ENCODE measurements around the gene PARP14. TPM values are rescaled to one million over a fixed set of nuclear protein-coding genes. Genes with fewer than 3 reads are reported as not detected.
A peak's percentile ranks its signal among the peaks of the same experiment; 100 is the strongest.
"Not testable (repeated sequence)": the region's sequence is repeated elsewhere in the genome, so short reads cannot be mapped to it uniquely, and the experiment has no call there.

The PARP14 gene
- total RNA-seq, 4 donors from 2014 or later = 35.9 to 211 (median 56.7) TPM

DNA sequence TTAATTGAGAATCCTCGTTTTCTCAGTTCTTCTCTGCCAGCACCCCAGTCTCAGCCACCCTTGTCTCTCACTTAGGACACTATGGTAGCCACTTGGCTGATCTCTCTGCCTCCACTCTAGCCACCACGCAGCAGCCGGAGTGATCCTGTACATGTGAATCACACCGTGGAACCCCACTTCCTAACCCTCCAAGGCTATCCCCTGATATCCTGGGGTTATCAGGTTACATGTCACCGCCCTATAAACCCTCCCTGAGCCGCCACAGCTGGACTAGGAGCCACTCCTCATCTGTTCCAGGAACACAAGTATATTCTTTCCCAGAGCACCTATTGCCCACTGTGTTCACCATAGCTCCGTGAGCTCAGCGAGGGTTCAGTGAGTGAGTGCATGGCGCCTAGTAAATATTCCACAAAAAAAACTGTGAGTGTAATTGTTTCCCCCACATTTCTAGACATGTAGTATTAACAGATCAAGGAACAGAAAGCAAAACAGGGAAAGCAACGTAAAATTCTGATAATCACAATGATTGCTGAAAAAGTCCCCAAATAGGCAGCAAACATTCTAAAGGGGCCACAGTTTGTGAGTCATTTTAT lies 661 bp upstream of the PARP14 start:
- 27 to 36% methylated on average over 5 to 10 of the region's 10 CpGs for WGBS, 2 donors (ENCODE audit: low coverage in 1 of 2)
- in situ Hi-C loops (cut with MboI; ENCODE audit: low pct_ligation_motif_present in 1 of 4, low pct_unique_long_range_greater_than_20kb in 1 of 4, low sequenced_read_pairs in 3 of 4) = loop anchor here (5.0 to 25.0 kb wide), 6 partner anchors 123 to 295 kb away; partner anchors contain the start of genes FAM162A (in 2 of the 4), MIX23 (in 2 of the 4) and WDR5B (in 1 of the 4)
- peak; percentile 38 for DNase-seq
- Histone ChIP-seq H3K27me3 (no peaks in the 10 kb centered on the region), H3K36me3 (no peaks in the 10 kb centered on the region), H3K4me3 (peak overlapping the region; percentile 87 to 99 (median 90)), H3K27ac (peak overlapping the region; percentile 93 to 97 (median 94)), H3K9me3 (no peaks in the 10 kb centered on the region), H3K4me1 (peaks cover 8 to 48% (median 16%) of the 10 kb centered on the region in 4 donors)
- TF ChIP-seq POLR2A (IDR thresholded peaks at IDR 0.05) = no peak
- no peak for TF ChIP-seq POLR2AphosphoS5 (IDR thresholded peaks at IDR 0.05)
- TF ChIP-seq, protein P1, sequence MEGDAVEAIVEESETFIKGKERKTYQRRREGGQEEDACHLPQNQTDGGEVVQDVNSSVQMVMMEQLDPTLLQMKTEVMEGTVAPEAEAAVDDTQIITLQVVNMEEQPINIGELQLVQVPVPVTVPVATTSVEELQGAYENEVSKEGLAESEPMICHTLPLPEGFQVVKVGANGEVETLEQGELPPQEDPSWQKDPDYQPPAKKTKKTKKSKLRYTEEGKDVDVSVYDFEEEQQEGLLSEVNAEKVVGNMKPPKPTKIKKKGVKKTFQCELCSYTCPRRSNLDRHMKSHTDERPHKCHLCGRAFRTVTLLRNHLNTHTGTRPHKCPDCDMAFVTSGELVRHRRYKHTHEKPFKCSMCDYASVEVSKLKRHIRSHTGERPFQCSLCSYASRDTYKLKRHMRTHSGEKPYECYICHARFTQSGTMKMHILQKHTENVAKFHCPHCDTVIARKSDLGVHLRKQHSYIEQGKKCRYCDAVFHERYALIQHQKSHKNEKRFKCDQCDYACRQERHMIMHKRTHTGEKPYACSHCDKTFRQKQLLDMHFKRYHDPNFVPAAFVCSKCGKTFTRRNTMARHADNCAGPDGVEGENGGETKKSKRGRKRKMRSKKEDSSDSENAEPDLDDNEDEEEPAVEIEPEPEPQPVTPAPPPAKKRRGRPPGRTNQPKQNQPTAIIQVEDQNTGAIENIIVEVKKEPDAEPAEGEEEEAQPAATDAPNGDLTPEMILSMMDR (IDR thresholded peaks at IDR 0.05) = no peak
- no peak for TF ChIP-seq EP300 (IDR thresholded peaks at IDR 0.05; ENCODE audit: low read depth)
- intact Hi-C loops (cut with DNase I; ENCODE audit: low total_unique reads) = loop anchor here (5.0 to 10.0 kb wide), 3 partner anchors 118 to 1135 kb away; partner anchors contain the start of genes DTX3L, PARP9 and POLQ

DNA sequence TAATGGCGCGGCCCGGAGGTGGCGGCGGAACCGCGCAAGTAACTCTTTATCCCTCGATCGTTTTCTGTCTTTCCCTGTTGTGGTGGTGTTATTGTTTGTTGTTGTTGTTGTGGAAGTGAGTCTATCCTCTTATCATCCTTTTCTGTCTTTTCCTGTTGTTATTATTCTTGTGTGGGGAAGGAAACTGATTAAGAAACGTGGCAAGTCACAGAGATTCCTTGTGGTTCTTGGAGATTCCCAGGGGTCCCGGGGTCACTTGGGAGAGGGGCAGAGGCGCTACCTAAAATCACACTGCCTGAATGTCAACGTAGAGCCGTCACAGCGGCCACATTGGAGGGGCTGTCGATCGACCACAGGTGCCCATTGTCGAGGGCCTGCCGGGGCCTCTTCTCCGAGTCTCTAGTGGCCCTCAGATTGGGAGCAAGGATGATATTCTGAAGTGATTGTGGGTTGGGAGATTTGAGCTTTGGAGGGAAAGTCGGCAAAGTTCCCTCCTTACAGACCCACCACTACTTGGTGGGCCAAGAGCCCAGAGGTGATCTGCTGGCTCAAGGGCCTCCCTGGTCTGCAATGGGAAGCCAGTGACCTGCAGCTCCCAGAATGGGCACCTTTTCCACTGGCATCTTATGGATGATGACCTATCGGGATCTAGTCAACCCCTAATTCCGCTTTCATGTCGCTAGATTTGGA lies 790 bp downstream of the PARP14 start:
- H3K27ac ChIP-seq = peak overlapping the region; percentile 93 to 97 (median 94)
- intact Hi-C loops (cut with DNase I; ENCODE audit: low total_unique reads) (loop anchor here (5.0 kb wide), 2 partner anchors 119 to 289 kb away; partner anchors contain the start of genes DTX3L and PARP9), in situ Hi-C loops (cut with MboI; ENCODE audit: low pct_ligation_motif_present in 1 of 4, low pct_unique_long_range_greater_than_20kb in 1 of 4, low sequenced_read_pairs in 3 of 4) (loop anchor here in 2 of 4 donors (25.0 kb wide), 2 partner anchors 269 to 294 kb away; partner anchors contain the start of genes FAM162A (in 1 of the 2), MIX23 (in 1 of the 2) and WDR5B (in 1 of the 2))
- H3K36me3 ChIP-seq = peaks cover 0 to 7% (median 0%) of the 10 kb centered on the region in 4 donors
- H3K4me1 ChIP-seq = peaks cover 8 to 48% (median 16%) of the 10 kb centered on the region in 4 donors
- no peak for TF ChIP-seq EP300 (IDR thresholded peaks at IDR 0.05; ENCODE audit: low read depth)
- TF ChIP-seq POLR2AphosphoS5 (IDR thresholded peaks at IDR 0.05) = no peak
- no peak for TF ChIP-seq POLR2A (IDR thresholded peaks at IDR 0.05)
- TF ChIP-seq, protein P1 (IDR thresholded peaks at IDR 0.05) = no peak
- no peaks in the 10 kb centered on the region for H3K27me3 ChIP-seq
- no peak for DNase-seq
- H3K4me3 ChIP-seq = peak overlapping the region; percentile 87 to 99 (median 90)
- H3K9me3 ChIP-seq = no peaks in the 10 kb centered on the region
- 18% methylated on average over 24 of the region's 24 CpGs; no CpG with 5 or more reads in 1 of the 2 donors for WGBS, 2 donors (ENCODE audit: low coverage in 1 of 2)

DNA sequence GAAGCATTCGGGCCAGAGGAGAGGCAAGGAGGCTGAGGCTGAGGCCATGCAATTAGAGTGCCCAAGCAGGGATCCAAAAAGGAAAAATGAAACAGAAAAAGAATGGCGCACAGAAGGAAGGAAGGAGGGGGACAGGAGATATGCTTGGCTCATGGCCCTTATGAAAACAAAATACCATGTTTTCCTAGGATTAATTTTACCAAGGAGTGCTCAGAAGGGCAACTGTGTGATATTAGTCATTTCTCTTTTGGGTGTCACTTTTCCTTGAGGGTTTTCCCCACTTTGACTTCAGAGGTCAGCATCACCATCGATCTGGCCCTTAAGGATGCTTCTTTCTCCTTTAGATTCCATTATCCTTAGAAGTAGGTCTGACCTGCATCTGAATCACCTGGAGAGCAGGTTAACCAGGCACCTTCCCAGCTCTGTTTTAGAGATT lies 1.4 kb downstream of the PARP14 start:
- Histone ChIP-seq H3K4me3 (peak overlapping the region; percentile 87 to 99 (median 90)), H3K36me3 (peaks cover 0 to 12% (median under 1%) of the 10 kb centered on the region in 4 donors), H3K9me3 (no peaks in the 10 kb centered on the region), H3K4me1 (peaks cover 8 to 48% (median 16%) of the 10 kb centered on the region in 4 donors), H3K27me3 (no peaks in the 10 kb centered on the region), H3K27ac (peak overlapping the region; percentile 93 to 97 (median 94))
- intact Hi-C loops (cut with DNase I; ENCODE audit: low total_unique reads) (loop anchor here (5.0 kb wide), 2 partner anchors 120 to 290 kb away; partner anchors contain the start of genes DTX3L and PARP9), in situ Hi-C loops (cut with MboI; ENCODE audit: low pct_ligation_motif_present in 1 of 4, low pct_unique_long_range_greater_than_20kb in 1 of 4, low sequenced_read_pairs in 3 of 4) (loop anchor here in 2 of 4 donors (25.0 kb wide), 2 partner anchors 270 to 295 kb away; partner anchors contain the start of genes FAM162A (in 1 of the 2), MIX23 (in 1 of the 2) and WDR5B (in 1 of the 2))
- no peak for TF ChIP-seq POLR2A (IDR thresholded peaks at IDR 0.05)
- TF ChIP-seq EP300 (IDR thresholded peaks at IDR 0.05; ENCODE audit: low read depth) = no peak
- TF ChIP-seq POLR2AphosphoS5 (IDR thresholded peaks at IDR 0.05) = no peak
- TF ChIP-seq, protein P1 (IDR thresholded peaks at IDR 0.05) = no peak
- no peak for DNase-seq
- 53 to 73% methylated on average over 3 of the region's 3 CpGs for WGBS, 2 donors (ENCODE audit: low coverage in 1 of 2)

DNA sequence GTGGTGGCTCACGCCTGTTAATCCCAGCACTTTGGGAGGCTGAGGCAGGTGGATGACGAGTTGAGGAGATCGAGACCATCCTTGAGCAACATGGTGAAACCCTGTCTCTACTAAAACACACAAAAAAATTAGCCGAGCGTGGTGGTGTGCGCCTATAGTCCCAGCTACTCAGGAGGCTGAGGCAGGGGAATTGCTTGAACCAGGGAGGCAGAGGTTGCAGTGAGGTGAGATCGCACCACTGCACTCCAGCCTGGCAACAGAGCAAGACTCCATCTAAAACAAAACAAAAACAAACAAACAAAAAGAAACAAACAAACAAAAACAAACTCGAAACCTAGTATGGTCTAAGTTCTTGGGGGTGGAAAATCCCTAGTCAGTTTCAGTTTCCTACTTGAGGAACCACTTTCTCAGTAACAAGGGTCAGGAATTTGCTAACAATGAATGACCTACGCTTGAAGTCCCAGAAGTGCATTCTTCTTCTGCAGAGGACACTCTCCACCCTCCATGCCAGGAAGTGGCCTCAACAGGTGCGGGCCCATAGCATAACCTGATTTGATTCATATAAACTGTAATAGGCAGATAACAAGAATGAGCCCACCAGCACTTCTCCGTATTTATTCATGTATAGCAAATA lies 2.3 kb downstream of the PARP14 start:
- Histone ChIP-seq H3K27ac (peak overlapping the region in 3 of 4 donors; percentile 4 to 97 (median 33)), H3K4me3 (peak overlapping the region in 1 of 4 donors; percentile 99), H3K4me1 (peaks cover 8 to 48% (median 16%) of the 10 kb centered on the region in 4 donors), H3K36me3 (peaks cover 0 to 21% (median 5%) of the 10 kb centered on the region in 4 donors)
- DNase-seq, H3K9me3 ChIP-seq, H3K27me3 ChIP-seq: not testable (repeated sequence)
- in situ Hi-C loops (cut with MboI; ENCODE audit: low pct_ligation_motif_present in 1 of 4, low pct_unique_long_range_greater_than_20kb in 1 of 4, low sequenced_read_pairs in 3 of 4) (loop anchor here in 2 of 4 donors (25.0 kb wide), 2 partner anchors 271 to 296 kb away; partner anchors contain the start of genes FAM162A (in 1 of the 2), MIX23 (in 1 of the 2) and WDR5B (in 1 of the 2)), intact Hi-C loops (cut with DNase I; ENCODE audit: low total_unique reads) (loop anchor here (5.0 kb wide), 2 partner anchors 121 to 291 kb away; partner anchors contain the start of genes DTX3L and PARP9)
- WGBS, 2 donors (ENCODE audit: low coverage in 1 of 2) = 72 to 82% methylated on average over 4 to 11 of the region's 11 CpGs

Measured in transverse colon (tissue), 4 donors.